ENCODE data around the gene ADORA2B.
"Not testable (repeated sequence)": the region's sequence is repeated elsewhere in the genome, so short reads cannot be mapped to it uniquely, and the experiment has no call there.

ADORA2B gene

GRCh38 chr17:15944759-15945526 lies at the start of gene ADORA2B:
TSS of gene ADORA2B (plus strand) at chr17:15945130. CDS start at chr17:15945249, 119 bp downstream.
- peaks cover 0 to 27% (median 21%) of the 10 kb centered on the region in 4 donors for H3K4me1 ChIP-seq
- H3K27me3 ChIP-seq, result peaks cover 0 to 54% of the 10 kb centered on the region in 2 donors
- intact Hi-C loops (cut with DNase I; ENCODE audit: low total_unique reads), result no loop called here
- no peak within 1 kb of the TSS for H3K27ac ChIP-seq
- no peaks in the 10 kb centered on the region for H3K36me3 ChIP-seq
- H3K4me3 ChIP-seq, result peak within 1 kb of the TSS; percentile 47 to 65
- peak; percentile 17 to 35 for TF ChIP-seq CTCF (IDR thresholded peaks at IDR 0.05)
- no peaks in the 10 kb centered on the region for H3K9me3 ChIP-seq
- DNase-seq, result peak in 1 of 2 donors; percentile 42

- no peaks in the 10 kb centered on the region for H3K9me3 ChIP-seq
- no peak for TF ChIP-seq CTCF (IDR thresholded peaks at IDR 0.05)
- H3K27me3 ChIP-seq, result no peaks in the 10 kb centered on the region
- no peaks in the 10 kb centered on the region for H3K36me3 ChIP-seq
- H3K4me1 ChIP-seq, result no peaks in the 10 kb centered on the region
- no peak for DNase-seq
- no peak overlapping the region for H3K4me3 ChIP-seq
- intact Hi-C loops (cut with DNase I; ENCODE audit: low total_unique reads), result no loop called here
- no peak overlapping the region for H3K27ac ChIP-seq
Measured at GRCh38 chr17:15896277-15896676, 48.7 kb upstream of the ADORA2B start.

DNA sequence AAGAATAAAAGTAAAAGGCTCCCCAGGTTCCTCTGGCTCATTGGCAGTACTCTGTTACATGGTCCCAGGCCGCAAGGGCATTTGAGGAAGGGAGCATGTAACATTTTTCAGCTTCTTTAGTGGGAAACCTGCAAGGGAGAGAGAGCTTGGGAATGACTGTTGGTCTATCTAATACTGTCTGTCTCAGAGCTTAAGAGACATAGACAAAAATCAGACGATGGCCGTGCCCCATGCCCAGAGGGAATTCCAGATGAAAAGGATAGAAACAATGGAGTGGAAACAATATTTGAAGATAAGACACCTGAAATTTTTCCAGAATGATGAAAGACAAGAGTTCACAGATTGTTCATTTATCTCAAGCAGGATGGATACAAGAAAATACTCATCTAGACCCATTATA lies 48.1 kb upstream of the ADORA2B start:
- Histone ChIP-seq H3K27ac (no peak overlapping the region), H3K9me3 (no peaks in the 10 kb centered on the region)
- DNase-seq, result no peak

GRCh38 chr17:15899596-15899995 lies 45.3 kb upstream of the ADORA2B start:
- DNase-seq; H3K9me3 ChIP-seq; H3K4me1 ChIP-seq; H3K36me3 ChIP-seq; H3K4me3 ChIP-seq; intact Hi-C loops (cut with DNase I; ENCODE audit: low total_unique reads); H3K27me3 ChIP-seq; H3K27ac ChIP-seq: not testable (repeated sequence)

More for the DNA sequence above, 48.1 kb upstream of the ADORA2B start:
- no peak for TF ChIP-seq CTCF (IDR thresholded peaks at IDR 0.05)
- no peaks in the 10 kb centered on the region for H3K27me3 ChIP-seq
- intact Hi-C loops (cut with DNase I; ENCODE audit: low total_unique reads), result no loop called here
- no peaks in the 10 kb centered on the region for H3K4me1 ChIP-seq
- H3K36me3 ChIP-seq, result no peaks in the 10 kb centered on the region
- no peak overlapping the region for H3K4me3 ChIP-seq

- no peaks in the 10 kb centered on the region for H3K4me1 ChIP-seq
- no peak overlapping the region for H3K4me3 ChIP-seq
- H3K9me3 ChIP-seq, result no peaks in the 10 kb centered on the region
- H3K36me3 ChIP-seq, result no peaks in the 10 kb centered on the region
- no peak for TF ChIP-seq CTCF (IDR thresholded peaks at IDR 0.05)
- DNase-seq, result no peak
- H3K27me3 ChIP-seq, result no peaks in the 10 kb centered on the region
- intact Hi-C loops (cut with DNase I; ENCODE audit: low total_unique reads), result no loop called here
- H3K27ac ChIP-seq, result no peak overlapping the region
Measured at GRCh38 chr17:15900871-15901270, 44.1 kb upstream of the ADORA2B start.

DNA sequence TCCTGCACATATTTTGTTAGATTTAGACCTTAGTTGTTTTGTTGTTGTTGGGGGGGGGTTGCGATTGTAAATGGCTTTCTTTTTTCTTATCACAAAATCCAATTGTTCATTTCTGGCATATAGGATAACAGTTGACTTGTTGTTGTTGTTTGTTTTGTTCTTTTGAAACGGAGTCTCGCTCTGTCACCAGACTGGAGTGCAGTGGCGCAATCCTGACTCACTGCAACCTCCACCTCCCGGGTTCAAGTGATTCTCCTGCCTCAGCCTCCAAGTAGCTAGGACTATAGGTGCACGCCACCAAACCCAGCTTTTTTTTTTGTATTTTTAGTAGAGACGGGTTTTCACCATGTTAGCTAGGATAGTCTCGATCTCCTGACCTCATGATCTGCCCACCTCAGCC lies 39.7 kb upstream of the ADORA2B start:
- H3K4me3 ChIP-seq; H3K9me3 ChIP-seq; H3K4me1 ChIP-seq; DNase-seq; H3K27ac ChIP-seq; intact Hi-C loops (cut with DNase I; ENCODE audit: low total_unique reads); H3K27me3 ChIP-seq; H3K36me3 ChIP-seq: not testable (repeated sequence)

Data from tibial artery (tissue), 4 donors.